Mesothelial cell of epicardium (in vitro differentiated cells): Measurements from ENCODE around the gene AFAP1. TPM values are rescaled to one million over a fixed set of nuclear protein-coding genes. Genes with fewer than 3 reads are reported as not detected.

Experiments used
- DNase-seq, 2 experiments: peaks; one replicate each; pipeline ENCODE4 v3.0.0; 2021; ENCODE audit warnings: low spot score in 2 of 2; ENCODE audit not compliant: unreplicated experiment in 2 of 2
- H3K27ac Mint-ChIP-seq: 2 replicates; pipeline ENCODE4 v1.8.0; 2021; ENCODE audit warnings: mixed read lengths
- H3K27me3 Mint-ChIP-seq: 2 replicates; pipeline ENCODE4 v1.8.0; 2021; ENCODE audit warnings: low read depth, mixed read lengths
- H3K36me3 Mint-ChIP-seq: 2 replicates; pipeline ENCODE4 v1.8.0; 2021; ENCODE audit warnings: mixed read lengths
- H3K4me1 Mint-ChIP-seq: 2 replicates; pipeline ENCODE4 v1.8.0; 2021; ENCODE audit warnings: mixed read lengths
- H3K4me3 Mint-ChIP-seq: 2 replicates; pipeline ENCODE4 v1.8.0; 2021; ENCODE audit warnings: mild to moderate bottlenecking, moderate library complexity, mixed read lengths
- H3K9me3 Mint-ChIP-seq: 2 replicates; pipeline ENCODE4 v1.8.0; 2021; ENCODE audit warnings: mixed read lengths
- total RNA-seq: library from RNA; stranded (reverse); gene quantifications from 3 replicates; pipeline ENCODE4 v1.2.1, GENCODE V29; 2021
- TF ChIP-seq, protein P1 (sequence below): fragments of 200-600 bp; sonication (generic); IDR thresholded peaks from one replicate; pipeline ENCODE4 v1.5.0; 2021; ENCODE audit warnings: antibody characterized with exemption; ENCODE audit not compliant: unreplicated experiment

AFAP1 gene
- total RNA-seq, 1 donor from 2014 or later = 82.4 TPM

DNA sequence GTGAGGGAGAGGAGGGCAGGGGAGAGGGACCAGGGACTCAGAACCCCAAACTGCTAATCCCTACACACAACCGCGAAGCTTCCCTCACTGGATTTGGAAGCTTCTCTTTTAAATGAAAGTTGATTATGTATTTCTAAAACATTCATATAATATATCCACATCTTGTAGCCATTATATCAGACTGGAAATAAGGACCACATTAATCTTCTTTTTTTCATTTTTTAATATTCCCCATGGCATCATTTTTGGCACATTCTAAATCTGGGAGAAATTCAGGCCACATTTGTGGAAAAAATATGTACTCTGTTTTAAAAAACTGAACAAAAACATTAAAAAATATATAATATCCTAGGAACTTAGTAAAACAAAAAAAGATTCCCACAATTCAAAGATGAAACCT, 97.8 kb downstream of the AFAP1 start:
- DNase-seq = no peak
- Mint-ChIP-seq H3K4me3 (no peak overlapping the region), H3K36me3 (peaks cover 21% of the 10 kb centered on the region), H3K27ac (peak overlapping the region; percentile 68), H3K9me3 (no peaks in the 10 kb centered on the region), H3K27me3 (no peaks in the 10 kb centered on the region), H3K4me1 (peaks cover 43% of the 10 kb centered on the region)
- TF ChIP-seq, protein P1, sequence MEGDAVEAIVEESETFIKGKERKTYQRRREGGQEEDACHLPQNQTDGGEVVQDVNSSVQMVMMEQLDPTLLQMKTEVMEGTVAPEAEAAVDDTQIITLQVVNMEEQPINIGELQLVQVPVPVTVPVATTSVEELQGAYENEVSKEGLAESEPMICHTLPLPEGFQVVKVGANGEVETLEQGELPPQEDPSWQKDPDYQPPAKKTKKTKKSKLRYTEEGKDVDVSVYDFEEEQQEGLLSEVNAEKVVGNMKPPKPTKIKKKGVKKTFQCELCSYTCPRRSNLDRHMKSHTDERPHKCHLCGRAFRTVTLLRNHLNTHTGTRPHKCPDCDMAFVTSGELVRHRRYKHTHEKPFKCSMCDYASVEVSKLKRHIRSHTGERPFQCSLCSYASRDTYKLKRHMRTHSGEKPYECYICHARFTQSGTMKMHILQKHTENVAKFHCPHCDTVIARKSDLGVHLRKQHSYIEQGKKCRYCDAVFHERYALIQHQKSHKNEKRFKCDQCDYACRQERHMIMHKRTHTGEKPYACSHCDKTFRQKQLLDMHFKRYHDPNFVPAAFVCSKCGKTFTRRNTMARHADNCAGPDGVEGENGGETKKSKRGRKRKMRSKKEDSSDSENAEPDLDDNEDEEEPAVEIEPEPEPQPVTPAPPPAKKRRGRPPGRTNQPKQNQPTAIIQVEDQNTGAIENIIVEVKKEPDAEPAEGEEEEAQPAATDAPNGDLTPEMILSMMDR = no peak

DNA sequence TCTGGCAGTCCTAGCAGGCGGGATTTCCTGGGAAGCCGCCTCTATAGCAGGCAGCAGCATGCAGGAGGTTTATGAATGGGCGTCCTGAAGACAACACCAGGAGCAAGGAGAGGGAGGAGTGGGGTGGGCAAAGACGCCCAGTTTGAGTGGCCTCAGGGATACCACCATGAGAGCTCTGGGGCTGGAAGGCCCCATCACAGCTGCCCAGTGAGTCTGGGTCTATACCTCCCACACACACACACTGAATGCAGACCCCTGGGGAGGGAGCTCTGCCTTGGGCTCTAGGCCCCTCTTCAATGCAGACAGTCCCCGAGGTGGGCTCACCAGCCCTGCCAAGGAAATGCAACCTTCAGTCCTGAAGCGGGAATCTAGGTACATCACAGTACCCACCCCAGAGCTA, 98.6 kb downstream of the AFAP1 start:
- H3K36me3 Mint-ChIP-seq = peaks cover 26% of the 10 kb centered on the region
- DNase-seq = no peak
- H3K9me3 Mint-ChIP-seq = no peaks in the 10 kb centered on the region
- H3K27me3 Mint-ChIP-seq = no peaks in the 10 kb centered on the region
- peak overlapping the region; percentile 68 for H3K27ac Mint-ChIP-seq
- TF ChIP-seq, protein P1 = no peak
- no peak overlapping the region for H3K4me3 Mint-ChIP-seq
- H3K4me1 Mint-ChIP-seq = peaks cover 43% of the 10 kb centered on the region

DNA sequence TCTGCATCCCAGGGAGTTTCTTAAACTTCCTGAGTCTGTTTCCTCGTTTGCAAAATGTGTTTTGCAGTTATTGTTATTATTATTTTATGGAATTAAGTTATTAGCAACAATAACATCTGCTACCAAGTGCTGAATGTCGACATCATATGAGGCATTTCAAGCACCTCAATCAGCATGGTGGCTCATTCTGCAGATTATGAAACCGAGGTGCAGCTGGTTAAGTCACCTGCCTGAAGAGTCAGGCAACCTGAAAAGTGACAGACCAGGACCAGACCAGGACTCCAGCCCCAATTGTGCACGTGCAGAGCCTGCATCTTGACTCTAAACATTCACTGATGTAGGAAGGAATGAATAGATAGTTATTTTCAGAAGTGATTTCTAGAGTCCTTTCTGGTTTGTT, 99.8 kb downstream of the AFAP1 start:
- no peak overlapping the region for H3K27ac Mint-ChIP-seq
- peaks cover 43% of the 10 kb centered on the region for H3K4me1 Mint-ChIP-seq
- H3K36me3 Mint-ChIP-seq = peaks cover 30% of the 10 kb centered on the region
- no peak overlapping the region for H3K4me3 Mint-ChIP-seq
- DNase-seq = no peak
- no peaks in the 10 kb centered on the region for H3K9me3 Mint-ChIP-seq
- TF ChIP-seq, protein P1 = no peak
- H3K27me3 Mint-ChIP-seq = no peaks in the 10 kb centered on the region

DNA sequence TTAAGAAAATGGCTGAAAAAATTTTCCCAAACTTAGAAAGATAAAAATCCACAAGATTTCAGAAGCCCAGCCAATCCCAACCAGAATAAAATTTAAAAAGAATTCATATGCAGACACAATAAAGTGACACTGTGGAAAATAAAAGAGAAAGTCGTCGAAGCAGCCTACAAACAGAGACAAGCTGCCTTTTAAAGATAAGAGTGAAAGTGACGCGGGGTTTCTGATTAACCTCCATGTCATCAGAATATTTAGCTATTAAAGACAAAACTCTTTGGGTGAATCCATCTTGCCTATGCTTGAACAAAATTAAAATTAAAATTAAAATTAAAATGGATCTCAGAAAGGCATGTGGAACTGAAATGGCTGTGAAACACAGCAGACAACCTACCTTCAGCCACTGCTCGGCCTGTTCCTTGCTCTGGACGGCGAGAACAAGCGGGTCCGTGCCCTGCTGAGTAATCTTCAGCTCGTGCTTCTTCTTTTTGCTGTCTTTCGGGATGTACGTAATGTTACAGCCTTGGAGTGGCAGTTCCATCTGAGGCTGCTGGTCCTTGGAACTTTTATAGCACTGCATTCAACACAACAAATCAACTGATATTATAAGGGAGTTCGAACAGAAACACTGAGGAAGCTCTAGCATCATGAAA, 101.4 kb downstream of the AFAP1 start:
- Mint-ChIP-seq H3K4me1 (peaks cover 27% of the 10 kb centered on the region), H3K9me3 (peaks cover 6% of the 10 kb centered on the region), H3K36me3 (peaks cover 35% of the 10 kb centered on the region), H3K27ac (peak overlapping the region; percentile 34), H3K27me3 (no peaks in the 10 kb centered on the region), H3K4me3 (no peak overlapping the region)
- TF ChIP-seq, protein P1 = no peak
- DNase-seq = no peak

DNA sequence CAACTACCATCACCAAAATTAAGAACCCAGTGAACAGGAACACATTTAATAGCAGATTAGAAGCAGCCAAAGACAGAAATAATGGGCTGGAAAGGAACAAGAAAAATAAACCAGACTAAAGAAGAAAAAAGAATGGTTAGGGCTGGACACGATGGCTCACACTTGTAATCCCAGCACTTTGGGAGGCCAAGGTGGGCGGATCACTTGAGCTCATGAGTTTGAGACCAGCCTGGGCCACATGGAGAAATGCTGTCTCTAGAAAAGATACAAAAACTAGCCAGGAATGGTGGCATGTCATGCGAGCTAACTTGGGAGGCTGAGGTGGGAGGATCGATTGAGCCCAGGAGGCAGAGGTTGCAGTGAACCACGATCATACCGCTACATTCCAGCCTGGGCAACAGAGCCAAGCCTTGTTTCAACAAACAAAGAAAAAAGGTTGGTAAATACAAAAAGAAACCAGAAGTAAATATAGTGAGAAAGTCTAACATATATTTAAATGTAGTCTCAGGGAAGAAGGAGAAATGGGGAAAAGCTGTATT, 102.0 kb downstream of the AFAP1 start:
- no peak overlapping the region for H3K4me3 Mint-ChIP-seq

More for the DNA sequence above, 102.0 kb downstream of the AFAP1 start:
- Mint-ChIP-seq H3K4me1 (peaks cover 21% of the 10 kb centered on the region), H3K36me3 (peaks cover 40% of the 10 kb centered on the region), H3K27me3 (no peaks in the 10 kb centered on the region), H3K27ac (peak overlapping the region; percentile 34), H3K9me3 (peaks cover 11% of the 10 kb centered on the region)
- TF ChIP-seq, protein P1 = no peak
- no peak for DNase-seq
